ENCODE data around the gene MKLN1.
"Not testable (repeated sequence)": the region's sequence is repeated elsewhere in the genome, so short reads cannot be mapped to it uniquely, and the experiment has no call there.

Gene MKLN1

GRCh38 chr7:131462715-131463114 lies 135.0 kb downstream of the MKLN1 start:
- not testable (repeated sequence) for DNase-seq (ENCODE audit: low spot score)

- DNase-seq (ENCODE audit: low spot score) = no peak
Measured at GRCh38 chr7:131466735-131467365, 139.2 kb downstream of the MKLN1 start.

GRCh38 chr7:131467788-131468187 lies 140.1 kb downstream of the MKLN1 start:
- DNase-seq (ENCODE audit: low spot score) = no peak

GRCh38 chr7:131471250-131472004 lies 143.8 kb downstream of the MKLN1 start:
- no peak for DNase-seq (ENCODE audit: low spot score)

GRCh38 chr7:131476740-131477139 lies 149.1 kb downstream of the MKLN1 start:
- DNase-seq (ENCODE audit: low spot score) = no peak

GRCh38 chr7:131480384-131481315 lies 153.0 kb downstream of the MKLN1 start:
- no peak for DNase-seq (ENCODE audit: low spot score)

GRCh38 chr7:131482800-131483199 lies 155.1 kb downstream of the MKLN1 start:
- no peak for DNase-seq (ENCODE audit: low spot score)

GRCh38 chr7:131483586-131483985 lies 155.9 kb downstream of the MKLN1 start:
- DNase-seq (ENCODE audit: low spot score) = no peak

- DNase-seq (ENCODE audit: low spot score) = no peak
Measured at GRCh38 chr7:131486346-131486745, 158.7 kb downstream of the MKLN1 start.

- DNase-seq (ENCODE audit: low spot score) = no peak
Measured at GRCh38 chr7:131487217-131487616, 159.5 kb downstream of the MKLN1 start.

GRCh38 chr7:131488361-131488760 lies 160.7 kb downstream of the MKLN1 start:
- DNase-seq (ENCODE audit: low spot score) = no peak

- no peak for DNase-seq (ENCODE audit: low spot score)
Measured at GRCh38 chr7:131489196-131489595, 161.5 kb downstream of the MKLN1 start.

- DNase-seq (ENCODE audit: low spot score) = no peak
Measured at GRCh38 chr7:131489881-131490280, 162.2 kb downstream of the MKLN1 start.

GRCh38 chr7:131493081-131493480 lies 165.4 kb downstream of the MKLN1 start:
- DNase-seq (ENCODE audit: low spot score) = no peak

GRCh38 chr7:131493581-131493980 lies 165.9 kb downstream of the MKLN1 start:
- DNase-seq (ENCODE audit: low spot score) = no peak

GRCh38 chr7:131494182-131494581 lies 166.5 kb downstream of the MKLN1 start:
- no peak for DNase-seq (ENCODE audit: low spot score)

- DNase-seq (ENCODE audit: low spot score) = no peak
Measured at GRCh38 chr7:131495669-131496498, 168.2 kb downstream of the MKLN1 start.

- no peak for DNase-seq (ENCODE audit: low spot score)
Measured at GRCh38 chr7:131497454-131497853, 169.8 kb downstream of the MKLN1 start.

GRCh38 chr7:131498237-131498885 lies 170.7 kb downstream of the MKLN1 start:
- no peak for DNase-seq (ENCODE audit: low spot score)

- DNase-seq (ENCODE audit: low spot score) = no peak
Measured at GRCh38 chr7:131499801-131500200, 172.1 kb downstream of the MKLN1 start.

- DNase-seq (ENCODE audit: low spot score) = no peak
Measured at GRCh38 chr7:131500357-131500756, 172.7 kb downstream of the MKLN1 start.

All from activated CD4-positive, alpha-beta T cell treated with anti-CD3 and anti-CD28 coated beads, Interleukin-2, Interleukin-4, amounts not matched to agents 100 ng/mL and 50 ng/mL, durations not matched to agents 16 hours and 8 hours (primary cell).